Caki2 (cell line): ENCODE measurements around the gene RTN4RL1. TPM values are rescaled to one million over a fixed set of nuclear protein-coding genes. Genes with fewer than 3 reads are reported as not detected.

ENCODE experiments used
- DNase-seq: peaks from one replicate; pipeline ENCODE4 v3.0.0-alpha.2; 2015; ENCODE audit warnings: low read depth
- in situ Hi-C: cut with HindIII; loops from 2 replicates; pipeline ENCODE4 v1.10.0; 2016; ENCODE audit warnings: low sequenced_read_pairs, low pct_unique_long_range_greater_than_20kb, mixed read lengths
- total RNA-seq: library from RNA; depleted of rRNA; stranded (reverse); fragments of >200 nt; shearing (Covaris generic); gene quantifications from 2 replicates; pipeline ENCODE4 v1.2.3, GENCODE V29; 2014; ENCODE audit warnings: low replicate concordance; rRNA removed

RTN4RL1 gene, protein sequence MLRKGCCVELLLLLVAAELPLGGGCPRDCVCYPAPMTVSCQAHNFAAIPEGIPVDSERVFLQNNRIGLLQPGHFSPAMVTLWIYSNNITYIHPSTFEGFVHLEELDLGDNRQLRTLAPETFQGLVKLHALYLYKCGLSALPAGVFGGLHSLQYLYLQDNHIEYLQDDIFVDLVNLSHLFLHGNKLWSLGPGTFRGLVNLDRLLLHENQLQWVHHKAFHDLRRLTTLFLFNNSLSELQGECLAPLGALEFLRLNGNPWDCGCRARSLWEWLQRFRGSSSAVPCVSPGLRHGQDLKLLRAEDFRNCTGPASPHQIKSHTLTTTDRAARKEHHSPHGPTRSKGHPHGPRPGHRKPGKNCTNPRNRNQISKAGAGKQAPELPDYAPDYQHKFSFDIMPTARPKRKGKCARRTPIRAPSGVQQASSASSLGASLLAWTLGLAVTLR
- 8.1 and 12.2 TPM in 2 replicates for total RNA-seq

DNA sequence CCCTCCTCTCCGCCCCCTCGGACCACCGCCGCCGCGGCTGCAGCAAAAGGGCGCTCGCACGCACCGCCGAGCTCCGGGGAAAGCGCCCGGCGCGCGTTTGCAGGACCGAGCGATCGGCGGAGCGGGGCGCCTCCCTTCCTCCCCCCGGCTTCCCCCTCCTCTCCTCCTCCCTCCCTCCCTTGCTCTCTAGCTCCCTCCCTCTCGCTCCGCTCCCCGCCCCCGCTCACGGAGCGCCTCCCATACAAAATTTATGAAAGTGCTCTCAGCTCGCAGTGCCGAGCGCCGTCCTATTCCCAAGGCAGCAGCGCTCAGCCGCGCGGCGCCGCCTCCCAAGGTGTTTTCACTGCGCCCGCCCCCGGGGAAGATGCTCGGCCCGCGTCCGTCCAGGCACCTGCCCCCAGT, at the start of gene RTN4RL1:
Gene RTN4RL1 (minus strand): TSS at position 115 of the 402 bp plus-strand sequence. CDS start 469 bp downstream, outside the sequence.
- in situ Hi-C loops, result no loop called here

DNA sequence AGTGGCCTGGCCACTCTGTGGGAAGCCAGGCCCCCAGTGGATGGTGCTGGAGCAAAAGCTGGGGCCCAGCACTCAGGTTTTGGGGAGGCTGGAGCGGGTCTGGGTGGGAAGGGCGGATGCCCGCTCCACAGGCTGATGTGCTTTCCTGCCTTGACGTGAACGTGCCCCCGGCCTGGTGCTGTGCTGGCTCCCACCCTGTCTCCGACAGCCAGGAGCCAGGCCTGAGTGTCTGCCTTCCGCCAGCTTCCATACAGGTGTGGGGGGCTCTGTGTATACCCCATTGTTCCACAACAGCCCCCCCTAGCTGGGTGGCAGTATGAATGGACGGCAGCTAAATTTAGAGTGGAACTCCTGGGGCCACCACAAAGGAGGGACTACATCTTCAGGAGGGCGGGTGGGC, 49.8 kb upstream of the RTN4RL1 start:
- DNase-seq, result no peak
- in situ Hi-C loops, result no loop called here

More for the DNA sequence above, at the start of gene RTN4RL1:
- DNase-seq, result peak; percentile 77

DNA sequence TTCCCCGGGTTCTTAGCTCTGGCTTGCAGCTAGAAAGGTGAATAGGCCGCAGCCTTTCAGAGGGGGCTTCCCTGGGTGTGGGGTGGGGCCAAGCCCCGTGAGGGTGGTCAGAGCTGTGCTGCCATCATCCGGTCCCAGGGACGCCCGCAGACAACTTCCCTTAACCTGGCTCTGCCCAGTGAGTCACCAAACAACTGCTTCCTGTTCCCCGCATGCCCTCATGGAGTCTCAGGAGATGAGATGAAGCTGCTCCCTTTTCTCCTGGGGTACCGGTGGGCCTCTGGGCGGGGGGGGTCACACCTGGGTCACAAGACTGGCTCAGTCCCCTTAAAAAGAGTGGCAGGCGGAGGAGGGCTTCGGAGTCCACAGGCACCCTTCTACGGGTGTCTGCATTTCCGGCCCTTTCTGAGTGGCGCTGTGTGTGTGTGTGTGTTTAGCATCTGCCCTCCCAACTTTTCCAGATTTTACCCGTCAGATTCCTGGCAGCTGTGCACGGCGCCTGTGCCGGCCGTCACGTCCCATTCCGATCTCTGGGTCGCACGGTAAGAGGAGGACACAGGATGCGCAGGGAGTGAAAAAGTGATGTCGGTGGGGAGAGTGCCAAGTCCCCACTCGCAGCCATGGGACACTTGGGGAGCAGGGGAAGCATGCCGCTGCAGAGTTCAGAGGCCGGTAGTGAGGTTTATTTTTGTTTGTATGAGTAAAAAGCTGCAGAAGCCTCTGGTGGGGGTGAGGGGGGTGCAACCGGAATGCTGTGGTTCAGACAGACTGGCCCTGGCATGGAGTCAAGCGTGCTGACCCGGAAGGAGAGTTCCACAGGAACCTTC, 46.5 kb upstream of the RTN4RL1 start:
- in situ Hi-C loops, result no loop called here
- DNase-seq, result no peak

DNA sequence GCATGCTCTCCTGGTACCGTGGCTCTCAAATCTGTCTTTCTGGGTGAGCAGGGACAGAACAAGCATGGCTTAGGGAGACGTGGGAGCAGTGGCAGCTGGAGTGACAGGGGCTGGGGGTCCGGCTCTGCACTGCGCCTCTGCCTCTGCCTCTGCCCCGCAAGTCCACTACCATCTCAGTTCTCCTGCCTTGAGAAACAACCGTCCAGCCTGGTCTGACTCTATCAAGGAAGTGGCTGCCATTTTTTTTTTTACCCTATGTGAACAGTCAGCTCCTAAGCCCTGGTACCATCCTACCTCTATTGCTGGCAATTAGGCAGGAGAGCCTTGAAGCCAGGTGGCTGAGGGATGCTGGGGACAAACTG, 45.9 kb upstream of the RTN4RL1 start:
- DNase-seq, result no peak
- in situ Hi-C loops, result no loop called here

DNA sequence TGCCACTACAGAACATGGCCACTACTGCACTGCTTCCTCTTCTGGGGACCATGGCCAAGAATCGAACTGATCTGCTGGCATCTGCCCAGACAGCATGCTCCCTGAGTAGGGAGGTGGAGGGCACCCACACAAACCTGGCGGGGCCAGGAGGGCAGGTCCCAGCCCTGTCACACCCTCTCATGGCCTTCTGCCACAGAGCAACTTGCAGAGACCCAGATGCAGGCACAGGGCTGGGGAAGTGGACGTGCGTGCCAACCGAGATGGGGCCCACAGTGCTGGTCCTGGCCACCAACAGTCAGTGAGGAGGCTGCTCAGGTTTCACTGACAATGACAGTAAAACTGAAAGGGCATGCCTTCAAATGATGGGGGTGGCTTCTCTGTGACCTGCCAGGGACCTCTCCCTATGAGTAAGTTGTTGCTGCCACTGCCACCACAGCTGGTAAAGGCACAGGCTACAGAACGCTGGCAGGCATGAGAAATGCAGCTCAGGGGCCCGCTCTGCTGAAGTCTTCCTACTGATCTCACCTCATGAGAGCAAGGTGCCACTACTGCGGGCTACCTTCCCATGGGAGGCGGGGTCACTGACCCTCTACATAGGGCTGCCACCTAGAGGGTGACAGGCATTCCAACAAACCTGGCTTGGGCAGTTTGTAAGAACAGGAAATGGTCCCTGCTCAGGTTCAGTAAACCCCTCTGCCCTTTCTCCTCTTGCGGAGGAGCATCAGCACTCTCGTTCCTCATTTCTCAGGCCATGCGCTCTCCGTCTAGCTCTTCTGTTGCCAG, 45.3 kb upstream of the RTN4RL1 start:
- no peak for DNase-seq
- in situ Hi-C loops, result no loop called here

DNA sequence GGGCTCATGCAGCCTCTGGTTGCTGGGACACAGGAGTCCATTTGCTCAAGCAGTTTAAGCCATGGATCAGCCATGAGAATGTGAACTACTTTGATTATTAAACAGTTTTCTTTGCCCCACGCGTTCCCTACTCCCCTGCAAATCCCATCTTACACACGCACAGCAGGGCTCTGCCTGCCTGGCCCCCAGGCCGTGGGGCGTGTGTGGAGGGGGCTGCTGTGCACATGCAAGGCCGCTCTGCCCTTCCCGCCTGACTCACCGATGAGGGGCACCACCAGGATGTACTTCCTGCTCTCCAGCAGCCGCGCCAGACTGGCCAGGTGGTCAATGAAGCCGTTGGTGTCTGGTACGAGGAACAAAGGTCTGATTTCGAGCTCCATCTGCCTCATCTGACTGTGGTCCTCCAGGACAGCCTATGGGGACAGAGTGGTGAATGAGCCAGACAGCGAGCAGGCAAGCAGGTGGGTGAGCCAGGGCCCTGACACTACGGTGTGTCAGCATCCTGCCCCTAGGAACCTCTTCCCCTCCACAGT, 43.5 kb upstream of the RTN4RL1 start:
- DNase-seq, result no peak
- in situ Hi-C loops, result no loop called here

DNA sequence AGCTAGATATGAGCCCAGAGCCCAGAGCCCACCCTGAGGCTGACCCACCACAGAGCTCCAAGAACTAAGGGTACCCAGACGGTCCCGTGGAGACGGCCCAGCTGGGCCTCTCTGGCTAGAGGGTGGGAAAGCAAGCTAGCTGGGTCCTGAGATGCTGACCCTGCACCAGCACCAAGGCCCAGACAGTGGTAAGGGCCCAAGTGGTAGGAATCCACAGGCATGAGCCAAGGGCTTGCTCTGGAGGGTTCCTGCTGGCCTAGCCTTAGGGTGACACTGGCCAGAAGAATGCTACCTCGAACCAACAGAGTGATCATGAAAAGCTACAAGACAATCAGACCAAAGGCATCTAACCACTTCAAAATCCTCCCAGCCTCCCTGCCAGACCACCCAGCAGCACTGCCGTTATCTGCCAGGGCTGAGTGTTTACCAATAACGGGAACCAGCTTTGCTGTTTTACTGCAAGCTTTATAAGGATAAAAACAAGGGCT, 42.9 kb upstream of the RTN4RL1 start:
- in situ Hi-C loops, result no loop called here
- no peak for DNase-seq

DNA sequence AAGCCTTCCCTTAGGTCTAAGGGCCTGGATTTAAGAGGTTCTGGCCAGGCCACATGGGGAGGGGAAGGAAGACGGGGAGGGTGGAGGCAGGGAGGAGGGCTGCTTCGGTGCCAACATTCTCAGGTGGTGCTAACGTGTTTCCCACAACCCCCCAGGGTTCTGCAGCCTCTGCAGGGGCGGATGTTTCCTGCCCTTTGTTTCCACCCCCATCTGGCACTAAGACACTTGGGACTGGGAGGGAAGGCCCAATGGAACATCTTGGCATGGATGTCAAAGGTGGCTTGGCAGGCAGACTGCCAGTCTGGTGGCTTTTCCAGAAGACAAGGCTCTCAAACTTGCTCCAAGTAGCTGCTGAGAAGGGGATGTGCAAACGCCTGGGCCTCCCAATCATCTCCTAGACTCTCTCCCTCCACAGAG, 42.5 kb upstream of the RTN4RL1 start:
- in situ Hi-C loops, result no loop called here
- DNase-seq, result no peak

DNA sequence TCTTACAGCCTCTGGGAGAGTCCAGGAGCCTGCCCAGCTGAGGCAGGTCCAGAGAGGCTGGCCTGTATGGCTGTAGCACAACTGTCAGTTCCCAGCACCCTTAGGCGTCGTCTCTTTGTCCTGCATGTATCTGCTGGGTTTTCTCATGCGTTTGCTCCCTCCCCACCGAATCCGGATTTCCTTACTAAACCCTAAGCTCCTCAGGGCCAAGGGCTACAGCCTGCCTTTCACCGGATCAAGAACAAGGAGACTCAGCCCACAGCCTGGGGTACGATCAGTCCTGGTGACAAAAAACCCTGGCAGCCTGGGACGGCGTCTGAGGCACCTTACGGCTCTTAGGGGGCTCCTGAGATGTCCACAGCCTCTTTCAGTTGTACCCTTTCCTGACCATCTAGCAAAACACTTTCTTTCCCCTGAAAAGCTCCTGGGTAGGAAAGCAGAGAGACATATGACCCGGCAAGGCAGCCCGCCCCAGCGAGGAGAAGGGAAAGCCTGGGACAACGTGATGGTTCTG, 42.0 kb upstream of the RTN4RL1 start:
- no peak for DNase-seq
- in situ Hi-C loops, result no loop called here

DNA sequence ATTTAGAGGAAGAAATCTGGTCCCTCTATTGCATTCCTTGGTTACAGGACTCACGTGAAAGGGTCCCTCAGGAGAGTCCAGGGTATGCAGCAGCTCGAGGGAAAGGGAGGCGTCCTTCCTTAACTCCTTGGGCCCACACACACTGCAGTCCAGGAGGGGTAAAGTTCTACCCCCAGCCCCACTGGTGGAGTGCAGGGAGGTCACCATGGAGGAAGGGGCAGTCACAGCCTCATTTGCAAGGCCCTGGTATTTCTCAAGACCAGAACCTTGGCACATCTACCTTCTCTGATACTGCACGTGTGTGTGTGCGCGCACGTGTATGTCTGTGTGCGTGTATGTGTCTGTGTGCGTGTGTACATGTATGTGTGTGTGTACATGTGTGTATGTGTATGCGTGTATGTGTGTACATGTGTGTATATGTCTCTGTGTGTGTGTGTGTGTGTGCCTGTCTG, 40.8 kb upstream of the RTN4RL1 start:
- in situ Hi-C loops, result no loop called here

DNA sequence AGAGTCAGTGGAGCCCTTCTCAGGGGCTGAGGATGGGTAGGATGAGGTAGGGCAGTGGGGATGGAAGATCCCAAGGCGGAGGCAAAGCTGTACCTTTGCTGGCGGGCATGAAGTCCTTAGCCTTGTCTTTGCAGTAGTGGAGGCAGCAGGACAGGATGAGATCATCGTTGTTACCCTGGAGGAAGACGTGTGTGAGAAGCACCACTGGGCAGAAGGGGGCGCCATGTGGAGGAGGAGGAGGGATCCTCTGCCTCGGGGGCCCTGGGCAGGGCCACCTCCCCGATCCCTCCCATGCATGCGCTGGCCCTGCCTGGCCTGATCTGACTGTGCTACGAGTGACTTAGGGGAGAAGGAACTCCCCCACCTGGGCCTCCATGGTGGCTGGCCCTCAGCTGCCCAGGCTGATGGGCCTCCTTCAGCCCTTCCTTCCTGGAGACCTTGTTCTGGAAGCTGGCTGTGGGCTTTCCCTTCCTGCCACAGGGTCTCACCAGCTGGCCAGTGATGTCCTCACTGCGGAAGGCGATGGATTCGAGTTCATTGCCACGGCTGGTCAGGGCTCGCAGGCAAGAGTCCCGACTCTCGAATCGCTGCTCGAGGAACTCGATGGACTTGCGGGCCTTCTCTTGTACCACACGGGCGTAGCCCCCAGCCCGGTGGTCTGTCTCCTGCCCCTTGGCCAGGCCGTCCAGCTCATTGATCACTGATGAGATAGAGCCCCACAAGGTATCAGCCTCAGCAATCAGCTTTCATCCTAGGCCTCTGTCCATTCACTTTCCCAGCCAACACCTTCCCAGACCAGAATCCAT, 40.0 kb upstream of the RTN4RL1 start:
- in situ Hi-C loops, result no loop called here
- peak; percentile 19 for DNase-seq

More for the DNA sequence above, 40.8 kb upstream of the RTN4RL1 start:
- no peak for DNase-seq

DNA sequence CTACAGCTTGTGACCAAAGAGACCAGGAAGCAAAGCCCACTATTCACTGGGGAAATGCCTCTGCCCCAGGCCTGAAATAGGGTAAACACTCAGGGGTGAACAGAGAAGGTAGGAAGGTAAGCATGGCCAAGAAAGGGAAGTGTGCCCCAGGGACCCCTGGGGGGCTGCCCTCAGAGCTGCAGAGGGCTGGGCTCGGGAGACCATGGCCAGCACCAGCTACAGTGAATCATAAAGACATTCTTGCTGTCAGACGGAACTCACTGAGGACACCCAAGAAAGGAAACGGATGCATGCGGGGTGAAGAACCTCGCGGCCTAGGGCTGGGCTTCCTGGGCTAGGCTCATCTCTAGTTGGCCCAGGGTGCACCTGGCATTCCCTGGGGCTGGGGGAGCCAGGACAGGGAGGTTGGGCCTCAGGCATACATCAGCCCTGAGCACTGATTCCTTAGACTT, 39.4 kb upstream of the RTN4RL1 start:
- in situ Hi-C loops, result no loop called here
- DNase-seq, result no peak

DNA sequence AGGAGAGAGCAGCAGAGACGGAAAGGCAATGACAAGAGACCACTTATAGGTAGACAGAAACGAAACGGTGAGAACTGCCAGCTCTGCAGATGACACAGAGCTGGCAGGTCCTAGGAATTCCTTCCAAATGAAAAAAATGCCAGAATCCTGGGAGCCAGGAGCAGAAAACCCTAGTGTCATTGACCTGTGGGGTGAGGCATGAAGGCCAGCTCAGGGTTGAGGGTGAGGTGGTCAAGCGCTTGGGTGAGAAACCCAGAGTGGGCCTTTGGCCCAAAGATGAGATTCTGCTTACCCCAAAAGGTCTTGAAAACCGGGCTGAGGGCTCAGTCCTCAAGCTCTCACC, 39.0 kb upstream of the RTN4RL1 start:
- no peak for DNase-seq
- in situ Hi-C loops, result no loop called here

DNA sequence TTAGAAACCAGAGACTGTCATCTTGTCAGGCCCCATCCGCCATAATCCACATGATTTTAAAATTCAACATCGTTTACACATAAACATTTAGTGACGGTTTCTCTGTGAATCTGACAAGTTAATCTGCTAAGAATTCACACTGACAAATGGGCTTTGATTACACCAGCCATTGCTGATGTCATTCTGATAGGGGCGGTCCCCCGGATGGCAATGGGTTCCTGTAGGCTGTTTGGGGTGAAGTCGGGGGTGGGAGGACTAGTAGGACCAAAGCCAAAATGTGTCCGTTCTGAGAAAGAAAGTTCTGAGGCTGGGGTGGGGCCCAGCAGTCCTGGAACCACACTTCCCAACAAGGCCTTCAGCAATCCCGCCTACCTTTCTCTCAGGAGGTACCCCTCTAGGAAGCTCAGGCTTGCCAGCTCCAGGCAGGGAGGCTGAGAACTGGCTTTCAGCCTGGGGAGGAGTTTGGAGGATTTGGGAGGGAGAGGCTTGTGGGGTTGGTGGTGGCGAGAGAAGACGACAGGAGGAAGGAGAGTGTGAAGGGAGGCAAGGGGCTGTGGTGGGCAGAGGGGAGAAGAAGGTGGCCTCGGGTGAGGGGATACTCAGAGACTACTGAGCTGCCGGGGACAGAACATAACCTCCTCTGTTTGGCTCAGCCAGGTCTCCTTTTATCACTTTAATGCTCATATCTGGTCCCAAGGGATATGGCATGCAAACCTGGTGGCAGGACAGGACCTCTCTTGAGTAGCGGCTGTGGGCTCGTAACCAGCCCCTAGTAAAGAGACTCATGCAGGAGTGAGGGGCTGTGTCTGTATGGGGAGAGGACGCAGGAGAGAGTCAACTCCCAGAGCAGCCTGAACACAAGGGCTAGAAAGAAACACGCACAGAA, 38.4 kb upstream of the RTN4RL1 start:
- in situ Hi-C loops, result no loop called here
- DNase-seq, result no peak

DNA sequence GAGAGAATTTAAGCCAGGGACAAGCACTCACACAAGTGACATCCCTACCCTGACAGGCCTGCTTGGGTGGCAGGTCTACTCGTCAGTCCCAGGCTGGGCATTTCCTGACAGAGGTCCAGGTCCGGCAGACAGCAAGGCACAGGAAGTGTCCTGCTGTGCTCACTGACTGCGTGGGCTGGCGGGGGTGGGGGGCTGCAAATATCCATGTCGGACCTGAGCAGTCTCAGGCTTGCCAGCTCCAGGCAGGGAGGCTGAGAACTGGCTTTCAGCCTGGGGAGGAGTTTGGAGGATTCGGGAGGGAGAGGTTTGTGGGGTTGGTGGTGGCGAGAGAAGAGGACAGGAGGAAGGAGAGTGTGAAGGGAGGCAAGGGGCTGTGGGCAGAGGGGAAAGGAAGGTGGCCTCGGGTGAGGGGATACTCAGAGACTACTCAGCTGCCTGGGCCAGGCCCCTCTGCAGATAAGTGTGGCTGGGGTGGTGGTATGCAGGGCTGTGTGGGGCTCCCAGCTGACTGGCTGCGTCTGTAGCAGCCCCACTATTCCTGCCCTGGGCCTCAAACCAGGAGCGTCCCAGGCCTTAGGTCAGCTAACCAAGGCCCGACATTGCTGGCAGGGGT, 37.5 kb upstream of the RTN4RL1 start:
- in situ Hi-C loops, result no loop called here

DNA sequence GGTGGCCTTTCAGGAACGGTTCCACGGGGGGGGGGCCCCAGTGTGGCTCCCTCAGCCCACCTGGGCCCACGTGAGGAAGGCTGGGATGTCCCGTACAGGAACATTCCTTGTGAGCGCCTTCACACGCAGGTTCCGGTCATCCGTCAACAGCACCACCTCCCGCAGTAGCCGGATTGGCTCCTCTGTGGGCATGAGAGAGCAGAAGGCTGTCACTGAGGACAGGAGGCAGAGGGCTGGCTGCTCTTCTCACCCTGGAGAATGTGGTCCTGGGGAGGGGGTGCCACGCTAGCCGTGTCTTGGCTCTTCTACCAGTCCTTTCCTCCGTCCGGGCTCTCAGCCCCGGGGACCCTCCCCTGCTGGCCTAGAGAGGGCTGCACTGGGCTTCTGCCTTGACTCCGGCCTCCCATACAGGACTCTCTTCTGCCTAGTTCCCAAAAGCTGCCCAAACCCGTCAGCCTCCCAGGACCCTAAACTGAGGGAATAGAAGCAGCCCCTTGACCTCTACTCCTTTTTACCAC, 36.4 kb upstream of the RTN4RL1 start:
- DNase-seq, result no peak
- in situ Hi-C loops, result no loop called here

More for the DNA sequence above, 37.5 kb upstream of the RTN4RL1 start:
- DNase-seq, result no peak
